SIG-M5 treated with dmso at 0.1 percent for 504 hours (cell line): ENCODE results near the gene GAB2.

ENCODE experiments used
- DNase-seq: peaks from one replicate; lab custom pipeline; 2025; ENCODE audit not compliant: unreplicated experiment; lab: John Stamatoyannopoulos, UW

Gene GAB2

DNA sequence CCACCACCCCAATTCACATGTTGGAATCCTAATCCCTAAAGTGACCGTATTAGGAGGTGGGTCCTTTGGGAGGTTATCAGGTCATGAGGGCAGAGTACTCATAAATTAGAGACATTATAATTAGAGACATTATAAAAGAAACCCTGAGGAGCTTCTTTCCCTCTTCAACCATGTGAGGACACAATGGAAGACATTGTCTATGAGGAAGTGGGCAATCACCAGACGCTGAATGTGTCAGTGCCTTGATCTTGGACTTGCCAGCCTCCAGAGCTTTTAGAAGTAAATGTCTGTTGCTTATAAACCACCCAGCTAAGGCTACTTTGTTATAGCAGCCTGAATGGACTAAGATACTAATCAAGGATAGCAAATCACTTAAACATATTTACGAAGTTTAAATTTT is 14.8 kb downstream of the GAB2 start:
- DNase-seq, result no peak

DNA sequence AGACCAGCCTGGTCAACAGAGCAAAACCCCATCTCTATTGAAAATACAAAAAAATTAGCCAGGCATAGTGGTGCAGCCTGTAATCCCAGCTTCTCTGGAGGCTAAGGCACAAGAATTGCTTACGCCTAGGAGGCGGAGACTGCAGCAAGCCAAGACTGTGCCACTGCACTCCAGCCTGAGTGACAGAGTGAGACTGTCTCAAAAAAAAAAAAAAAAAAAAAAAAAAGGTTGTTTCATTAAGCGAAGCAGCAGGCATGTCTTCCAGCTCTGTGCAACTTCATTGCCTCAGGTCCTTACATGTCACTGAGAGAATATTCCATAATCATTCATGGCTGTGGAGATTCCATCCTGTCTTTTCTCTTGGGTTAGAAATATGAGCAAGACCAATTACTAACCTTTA is 16.9 kb downstream of the GAB2 start:
- DNase-seq, result no peak

DNA sequence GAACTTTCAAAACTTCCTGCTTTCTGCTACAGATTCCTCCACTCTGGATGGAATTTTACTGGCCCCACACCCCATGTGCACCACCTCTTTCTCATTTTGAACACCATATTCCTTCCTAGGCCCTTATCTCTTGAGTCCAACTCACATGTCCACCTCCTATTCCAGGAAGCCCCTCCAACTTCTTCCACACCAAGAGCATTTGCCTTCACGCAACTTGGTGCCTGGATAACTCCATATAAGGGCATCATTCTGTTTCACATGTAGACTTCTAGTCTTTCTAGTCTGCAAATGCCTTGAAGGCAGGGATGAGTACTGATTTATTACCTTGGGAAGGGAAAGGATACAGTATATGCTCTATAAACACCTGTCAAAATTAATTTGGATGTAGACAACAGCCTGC is 17.5 kb downstream of the GAB2 start:
- no peak for DNase-seq

DNA sequence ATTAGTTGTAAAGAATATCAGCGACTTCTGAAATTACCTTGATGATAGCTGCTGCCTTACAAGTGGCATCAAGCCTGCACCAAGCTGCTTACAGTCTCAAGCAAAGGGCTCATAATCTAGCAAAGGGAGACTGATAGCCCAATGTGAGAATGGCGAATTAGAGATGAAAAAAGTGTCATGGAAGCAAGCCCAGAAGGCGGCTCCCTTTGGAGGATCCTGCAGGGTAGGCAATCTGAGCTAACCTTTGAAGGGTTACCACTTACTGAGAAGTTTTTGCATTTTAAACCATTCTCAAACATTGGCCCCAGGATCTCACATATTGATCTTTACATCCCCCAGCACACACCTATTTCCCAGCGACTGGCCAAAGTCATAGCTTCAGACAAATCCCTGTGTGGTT is 18.5 kb downstream of the GAB2 start:
- DNase-seq, result no peak

- DNase-seq, result no peak
Measured at GRCh38 chr11:78398715-78399114, 18.9 kb downstream of the GAB2 start.

DNA sequence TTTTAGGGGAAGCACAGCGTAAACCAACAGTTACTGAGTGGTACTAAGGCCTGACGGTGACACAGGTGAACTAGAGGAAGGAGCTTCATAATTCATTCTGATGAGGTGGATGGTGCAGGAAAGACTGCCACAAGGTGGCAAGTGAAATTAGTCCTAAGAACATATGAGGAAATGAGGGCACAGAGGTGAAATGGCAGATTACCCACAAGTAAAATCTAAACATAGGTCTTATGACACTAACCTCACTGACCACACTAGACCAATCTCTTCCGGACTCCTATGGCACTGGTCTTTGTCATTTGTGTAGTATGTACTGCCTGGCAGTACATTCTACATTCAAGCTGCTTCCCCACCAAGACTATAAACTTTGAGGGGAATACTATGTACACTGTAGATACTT is 20.2 kb downstream of the GAB2 start:
- no peak for DNase-seq

- no peak for DNase-seq
Measured at GRCh38 chr11:78395597-78395996, 22.0 kb downstream of the GAB2 start.

- no peak for DNase-seq
Measured at GRCh38 chr11:78392854-78393253, 24.8 kb downstream of the GAB2 start.

DNA sequence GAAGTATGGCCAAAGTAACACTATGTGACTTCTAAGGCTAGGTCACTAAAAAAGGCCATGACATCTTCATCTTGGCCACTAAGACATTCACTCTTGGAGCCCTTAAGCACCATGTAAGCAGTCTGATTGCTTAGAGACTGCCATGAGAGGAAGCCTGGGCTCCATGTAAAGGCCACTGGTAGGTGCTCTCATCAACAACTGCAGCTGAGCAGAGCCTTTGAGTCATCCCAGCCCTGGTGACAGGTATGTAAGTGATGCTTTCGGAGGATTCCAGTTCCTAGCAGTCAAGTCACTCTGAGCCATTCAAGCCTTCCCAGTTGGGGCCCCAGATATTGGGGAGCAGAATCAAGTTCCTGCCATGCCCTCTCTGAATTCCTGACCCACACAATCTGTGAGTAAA is 26.2 kb downstream of the GAB2 start:
- no peak for DNase-seq

DNA sequence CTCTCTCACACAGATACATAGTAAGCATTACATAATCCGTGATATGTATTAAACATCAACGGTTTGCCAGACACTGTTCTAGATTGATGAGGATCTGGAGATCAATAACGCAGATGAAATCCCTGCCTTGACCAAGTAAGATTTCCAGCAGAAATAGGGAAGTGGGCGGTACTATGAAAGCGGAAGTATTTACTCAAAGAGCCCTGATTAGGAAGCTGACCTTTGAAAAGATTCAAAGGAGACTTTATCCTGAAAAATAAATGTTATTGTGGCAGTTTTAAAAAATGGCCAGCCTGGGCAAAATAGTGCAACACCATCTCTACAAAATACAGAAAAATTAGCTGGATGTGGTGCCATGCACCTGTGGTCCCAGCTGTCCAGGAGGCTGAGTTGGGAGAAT is 26.8 kb downstream of the GAB2 start:
- DNase-seq, result peak; percentile 35

GRCh38 chr11:78386215-78386941 is 31.2 kb downstream of the GAB2 start:
- DNase-seq, result no peak

DNA sequence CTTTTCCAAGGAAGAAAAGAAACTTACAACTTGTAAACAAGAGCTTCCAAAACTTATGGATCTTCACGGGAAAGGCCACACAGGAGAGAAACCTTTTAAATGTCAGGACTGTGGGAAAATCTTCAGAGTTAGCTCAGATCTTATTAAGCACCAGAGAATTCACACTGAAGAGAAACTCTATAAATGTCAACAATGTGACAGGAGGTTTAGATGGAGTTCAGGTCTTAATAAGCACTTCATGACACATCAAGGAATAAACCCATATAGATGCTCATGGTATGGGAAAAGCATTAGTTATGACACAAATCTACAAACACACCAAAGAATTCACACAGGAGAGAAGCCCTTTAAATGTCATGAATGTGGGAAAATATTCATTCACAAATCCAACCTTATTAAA is 32.4 kb downstream of the GAB2 start:
- DNase-seq, result no peak

- DNase-seq, result no peak
Measured at GRCh38 chr11:78384231-78384630, 33.4 kb downstream of the GAB2 start.

DNA sequence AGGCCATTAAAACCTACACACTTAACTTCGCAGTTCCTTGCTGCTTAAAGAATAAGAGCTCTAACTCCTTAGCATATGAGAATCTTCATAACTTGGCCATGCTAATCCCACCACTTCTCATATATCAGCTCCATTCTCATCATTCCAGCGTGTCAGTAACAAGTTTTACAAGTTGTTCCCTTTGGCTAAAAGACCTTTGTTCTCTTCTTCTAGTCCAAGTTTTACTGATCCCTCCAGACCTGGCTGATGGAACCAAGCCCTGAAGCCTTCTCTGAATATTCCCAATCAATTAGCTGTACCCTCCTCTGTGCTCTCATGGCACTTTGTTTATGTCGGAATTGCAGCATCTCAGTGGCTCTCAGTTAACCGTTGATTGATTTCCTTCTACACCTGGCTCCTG is 35.8 kb downstream of the GAB2 start:
- DNase-seq, result no peak

- no peak for DNase-seq
Measured at GRCh38 chr11:78380615-78381051, 37.0 kb downstream of the GAB2 start.

- peak; percentile 13 for DNase-seq
Measured at GRCh38 chr11:78379039-78379670, 38.5 kb downstream of the GAB2 start.

DNA sequence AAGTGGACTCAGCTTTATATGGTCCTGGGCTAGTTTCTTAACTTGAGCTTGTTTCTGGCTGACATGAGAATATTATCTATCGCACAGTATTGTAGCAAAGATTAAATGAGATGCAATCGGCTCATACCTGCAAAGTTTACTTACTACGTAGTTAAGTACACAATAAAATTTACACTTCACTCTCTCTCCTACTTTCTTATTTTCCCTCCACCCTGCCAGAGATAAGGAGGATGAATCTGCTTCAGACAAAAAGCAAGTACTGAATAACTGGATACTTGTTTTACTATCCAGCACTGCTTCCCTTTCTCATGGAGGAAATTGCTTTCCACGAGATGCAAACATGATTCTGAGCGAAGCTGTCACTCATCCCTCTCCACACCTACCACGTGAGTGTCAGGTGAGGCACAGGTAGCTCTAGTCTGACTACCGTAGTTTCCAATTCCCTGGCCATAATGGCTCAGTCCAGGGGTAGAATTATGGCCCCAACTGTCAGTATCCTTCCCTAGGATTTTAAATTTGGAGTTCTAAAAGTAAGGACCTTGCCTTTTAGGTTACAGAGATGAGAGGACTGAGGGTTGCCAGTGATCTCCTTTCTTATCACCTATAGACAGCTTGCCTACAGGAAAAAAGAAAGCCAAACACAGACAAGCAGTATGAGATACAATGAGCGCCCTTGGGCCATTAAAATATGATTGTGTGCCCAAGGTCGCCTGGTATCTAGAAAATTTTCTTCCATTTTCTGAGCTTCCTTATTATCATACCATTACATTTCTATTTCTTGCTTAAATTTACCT is 39.8 kb downstream of the GAB2 start:
- peak; percentile 9 for DNase-seq

GRCh38 chr11:78376858-78377257 is 40.8 kb downstream of the GAB2 start:
- DNase-seq, result no peak

GRCh38 chr11:78374917-78375316 is 42.7 kb downstream of the GAB2 start:
- DNase-seq, result no peak

GRCh38 chr11:78373689-78374088 is 43.9 kb downstream of the GAB2 start:
- no peak for DNase-seq

GRCh38 chr11:78372114-78372768 is 45.4 kb downstream of the GAB2 start:
- no peak for DNase-seq
